Uterus (tissue), 4 donors: ENCODE results near the gene PRTFDC1. TPM values are rescaled to one million over a fixed set of nuclear protein-coding genes. Genes with fewer than 3 reads are reported as not detected.

Experiments used
- DNase-seq, 2 donors: peaks; one replicate each; pipeline ENCODE4 v3.0.0-alpha.2; 2019 to 2020
- H3K27ac ChIP-seq, 2 donors: fragments of 200-600 bp; sonication (generic); 1 replicate in 1 of 2; 2 replicates in 1 of 2; pipeline ENCODE4 v1.5.1; 2016 to 2018
- H3K27me3 ChIP-seq, 2 donors: fragments of 200-600 bp; sonication (generic); one replicate each; pipeline ENCODE4 v1.5.1; 2018 to 2019; ENCODE audit warnings: control low read depth in 1 of 2
- H3K36me3 ChIP-seq, 2 donors: fragments of 200-600 bp; sonication (generic); one replicate each; pipeline ENCODE4 v1.5.1; 2019; ENCODE audit warnings: control low read depth in 1 of 2
- H3K4me1 ChIP-seq, 2 donors: fragments of 200-600 bp; sonication (generic); one replicate each; pipeline ENCODE4 v1.5.1; 2018 to 2019; ENCODE audit warnings: control low read depth in 1 of 2
- H3K4me3 ChIP-seq, 2 donors: fragments of 200-600 bp; sonication (generic); 1 replicate in 1 of 2; 2 replicates in 1 of 2; pipeline ENCODE4 v1.5.1; 2018 to 2019; ENCODE audit warnings: mild to moderate bottlenecking in 1 of 2
- H3K9me3 ChIP-seq, 2 donors: fragments of 200-600 bp; sonication (generic); one replicate each; pipeline ENCODE4 v1.5.1; 2019; ENCODE audit warnings: control low read depth in 1 of 2
- POLR2A ChIP-seq, 2 donors: fragments of 450-650 bp; IDR thresholded peaks; one replicate each; pipeline ENCODE4 v1.6.1; 2016; ENCODE audit warnings: antibody characterized with exemption in 2 of 2, mild to moderate bottlenecking in 1 of 2, moderate library complexity in 1 of 2
- intact Hi-C: fragments of 100-400 bp; cut with DNase I; formaldehyde crosslinking; loops from one replicate; pipeline ENCODE4 v1.15.1; 2023; ENCODE audit warnings: low total_unique reads
- total RNA-seq, 4 donors: library from RNA; depleted of rRNA in 3 of 4; stranded (reverse); fragments of >200 nt in 3 of 4; gene quantifications; one replicate each; pipeline versions ENCODE4 v1.1.0 to v1.2.4, GENCODE V29; 2014 to 2023
- TF ChIP-seq, protein P1 (sequence below), 4 experiments: fragments of 200-600 bp in 2 of 4; fragments of 450-650 bp in 2 of 4; sonication (generic) in 2 of 4; IDR thresholded peaks; one replicate each; pipeline ENCODE4 v1.5.1; 2016 to 2019; ENCODE audit warnings: antibody characterized with exemption in 4 of 4, mild to moderate bottlenecking in 2 of 4, moderate library complexity in 1 of 4
- donor health status: DM: yes; HTN: yes; CAD: no.

Gene PRTFDC1
- total RNA-seq, 4 donors from 2014 or later, result 1.3 to 38.7 (median 20.3) TPM

GRCh38 chr10:24966962-24967481, 14.6 kb upstream of the PRTFDC1 start:
- H3K27me3 ChIP-seq, result no peaks in the 10 kb centered on the region
- intact Hi-C loops, result no loop called here
- no peaks in the 10 kb centered on the region for H3K36me3 ChIP-seq
- TF ChIP-seq POLR2A (IDR thresholded peaks at IDR 0.05), result no peak
- TF ChIP-seq, protein P1, sequence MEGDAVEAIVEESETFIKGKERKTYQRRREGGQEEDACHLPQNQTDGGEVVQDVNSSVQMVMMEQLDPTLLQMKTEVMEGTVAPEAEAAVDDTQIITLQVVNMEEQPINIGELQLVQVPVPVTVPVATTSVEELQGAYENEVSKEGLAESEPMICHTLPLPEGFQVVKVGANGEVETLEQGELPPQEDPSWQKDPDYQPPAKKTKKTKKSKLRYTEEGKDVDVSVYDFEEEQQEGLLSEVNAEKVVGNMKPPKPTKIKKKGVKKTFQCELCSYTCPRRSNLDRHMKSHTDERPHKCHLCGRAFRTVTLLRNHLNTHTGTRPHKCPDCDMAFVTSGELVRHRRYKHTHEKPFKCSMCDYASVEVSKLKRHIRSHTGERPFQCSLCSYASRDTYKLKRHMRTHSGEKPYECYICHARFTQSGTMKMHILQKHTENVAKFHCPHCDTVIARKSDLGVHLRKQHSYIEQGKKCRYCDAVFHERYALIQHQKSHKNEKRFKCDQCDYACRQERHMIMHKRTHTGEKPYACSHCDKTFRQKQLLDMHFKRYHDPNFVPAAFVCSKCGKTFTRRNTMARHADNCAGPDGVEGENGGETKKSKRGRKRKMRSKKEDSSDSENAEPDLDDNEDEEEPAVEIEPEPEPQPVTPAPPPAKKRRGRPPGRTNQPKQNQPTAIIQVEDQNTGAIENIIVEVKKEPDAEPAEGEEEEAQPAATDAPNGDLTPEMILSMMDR (IDR thresholded peaks at IDR 0.05), result no peak
- DNase-seq, result no peak
- H3K4me3 ChIP-seq, result no peak overlapping the region
- no peaks in the 10 kb centered on the region for H3K4me1 ChIP-seq
- H3K27ac ChIP-seq, result no peak overlapping the region
- H3K9me3 ChIP-seq, result no peaks in the 10 kb centered on the region

DNA sequence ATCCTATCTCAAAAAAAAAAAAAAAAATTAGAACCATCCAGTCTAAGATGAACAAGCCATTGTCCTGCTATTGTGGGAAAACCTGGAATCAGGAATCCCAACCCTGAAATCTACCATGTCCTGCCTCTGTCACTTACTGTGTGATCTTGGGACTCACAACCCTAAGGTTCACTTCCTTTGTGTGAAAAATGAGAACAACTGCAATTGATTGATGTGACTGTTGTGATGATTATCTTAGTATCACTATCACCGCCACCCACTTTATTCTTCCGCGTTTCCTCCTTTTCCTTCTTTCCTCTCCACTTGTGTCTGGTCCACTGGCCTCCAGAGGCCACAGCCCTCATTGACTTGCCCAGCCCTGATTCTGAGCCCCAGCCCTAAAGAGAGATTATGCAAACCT, 12.6 kb upstream of the PRTFDC1 start:
- Histone ChIP-seq H3K4me3 (no peak overlapping the region), H3K27me3 (no peaks in the 10 kb centered on the region), H3K9me3 (no peaks in the 10 kb centered on the region), H3K4me1 (no peaks in the 10 kb centered on the region), H3K27ac (no peak overlapping the region), H3K36me3 (no peaks in the 10 kb centered on the region)
- no peak for TF ChIP-seq POLR2A (IDR thresholded peaks at IDR 0.05)
- TF ChIP-seq, protein P1 (IDR thresholded peaks at IDR 0.05), result no peak
- intact Hi-C loops, result no loop called here
- no peak for DNase-seq

DNA sequence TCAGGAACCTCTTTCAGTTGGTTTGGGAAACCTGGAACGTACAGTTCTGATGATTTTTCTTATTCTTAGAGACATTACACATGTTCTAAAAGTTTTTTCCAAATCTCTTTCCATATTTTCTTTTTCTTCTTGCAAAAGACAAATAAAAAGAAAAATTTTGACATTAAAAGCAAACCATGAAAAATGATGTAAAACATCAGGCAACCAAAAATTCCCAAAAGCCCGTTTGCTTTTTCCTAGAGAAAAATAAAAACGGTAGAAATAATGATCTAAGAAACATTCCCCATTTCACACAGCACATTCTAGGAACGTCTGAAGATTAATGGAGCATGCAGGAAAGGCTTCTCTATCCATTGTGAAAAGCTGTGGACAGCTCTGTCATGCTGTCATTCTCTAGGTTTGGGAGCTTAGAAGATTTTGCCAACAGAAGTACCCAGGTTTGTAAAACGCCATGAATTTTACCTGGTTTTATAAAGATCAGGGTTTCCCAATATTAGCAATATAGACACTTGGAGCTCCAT, 11.2 kb upstream of the PRTFDC1 start:
- Histone ChIP-seq H3K9me3 (no peaks in the 10 kb centered on the region), H3K4me3 (no peak overlapping the region), H3K36me3 (no peaks in the 10 kb centered on the region), H3K27me3 (no peaks in the 10 kb centered on the region), H3K4me1 (no peaks in the 10 kb centered on the region), H3K27ac (no peak overlapping the region)
- DNase-seq, result no peak
- intact Hi-C loops, result no loop called here
- no peak for TF ChIP-seq POLR2A (IDR thresholded peaks at IDR 0.05)
- TF ChIP-seq, protein P1 (IDR thresholded peaks at IDR 0.05), result no peak

GRCh38 chr10:24962995-24963394, 10.6 kb upstream of the PRTFDC1 start:
- Histone ChIP-seq H3K9me3 (no peaks in the 10 kb centered on the region), H3K27ac (no peak overlapping the region), H3K4me3 (no peak overlapping the region), H3K36me3 (no peaks in the 10 kb centered on the region), H3K4me1 (no peaks in the 10 kb centered on the region), H3K27me3 (no peaks in the 10 kb centered on the region)
- TF ChIP-seq, protein P1 (IDR thresholded peaks at IDR 0.05), result no peak
- no peak for TF ChIP-seq POLR2A (IDR thresholded peaks at IDR 0.05)
- no peak for DNase-seq
- intact Hi-C loops, result no loop called here

- no peak for TF ChIP-seq POLR2A (IDR thresholded peaks at IDR 0.05)
- TF ChIP-seq, protein P1 (IDR thresholded peaks at IDR 0.05), result no peak
- intact Hi-C loops, result no loop called here
- H3K4me1 ChIP-seq, result no peaks in the 10 kb centered on the region
- H3K4me3 ChIP-seq, result no peak overlapping the region
- H3K36me3 ChIP-seq, result no peaks in the 10 kb centered on the region
- H3K27me3 ChIP-seq, result no peaks in the 10 kb centered on the region
- H3K27ac ChIP-seq, result no peak overlapping the region
- H3K9me3 ChIP-seq, result no peaks in the 10 kb centered on the region
- no peak for DNase-seq
Observed at GRCh38 chr10:24961582-24961981, 9.2 kb upstream of the PRTFDC1 start.
